ENCODE measurements around the gene SH2B3.

DNA sequence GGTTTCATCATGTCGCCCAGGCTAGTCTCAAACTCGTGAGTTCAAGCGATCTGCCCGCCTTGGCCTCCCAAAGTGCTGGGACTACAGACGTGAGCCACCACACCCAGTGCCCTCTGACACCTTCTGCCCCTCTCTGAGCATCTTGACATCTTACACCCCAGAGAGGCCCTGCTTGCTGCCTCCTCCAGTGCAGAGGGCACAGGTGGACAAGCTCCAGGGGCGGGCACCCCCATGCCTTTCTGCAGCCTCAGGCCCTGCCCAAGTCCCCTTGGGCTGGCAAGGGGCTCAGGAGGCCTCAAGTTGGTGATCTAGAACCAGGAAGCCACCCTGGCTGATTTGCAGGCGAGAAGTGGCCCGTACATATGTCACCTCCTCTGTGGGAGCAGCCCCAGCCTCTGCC is 11.2 kb upstream of the SH2B3 start:
- TF ChIP-seq POLR2AphosphoS5 (IDR thresholded peaks at IDR 0.05; ENCODE audit: borderline replicate concordance, low read depth, low read length) (no peak), EZH2 (IDR thresholded peaks at IDR 0.05) (no peak)
